AG09319 (cell line): ENCODE measurements around the gene ZNF771.

Experiments used
- DNase-seq: peaks from one replicate; pipeline ENCODE4 v3.0.0-alpha.2; 2010; ENCODE audit warnings: low read depth; ENCODE audit errors: extremely low read depth
- CTCF ChIP-seq: IDR thresholded peaks from 2 replicates; pipeline ENCODE4 v1.5.1; 2011; ENCODE audit warnings: low read depth, mild to moderate bottlenecking, inconsistent platforms, low read length, moderate library complexity

ZNF771 gene

GRCh38 chr16:30380803-30381208 lies 26.6 kb upstream of the ZNF771 start:
- no peak for DNase-seq
- no peak for TF ChIP-seq CTCF

GRCh38 chr16:30381291-30382041 lies 25.9 kb upstream of the ZNF771 start:
- no peak for TF ChIP-seq CTCF
- DNase-seq: no peak

- DNase-seq: no peak
- TF ChIP-seq CTCF: no peak
Observed at GRCh38 chr16:30382111-30382881, 25.1 kb upstream of the ZNF771 start, which contains the start of gene SEPTIN1. SEPTIN1 (minus strand) TSS chr16:30382561; CDS start chr16:30382542, 19 bp downstream.

- TF ChIP-seq CTCF: no peak
- DNase-seq: no peak
Observed at GRCh38 chr16:30383521-30383920, 23.9 kb upstream of the ZNF771 start.

- no peak for TF ChIP-seq CTCF
- no peak for DNase-seq
Observed at GRCh38 chr16:30394592-30395154, 12.7 kb upstream of the ZNF771 start.

- no peak for DNase-seq
Observed at GRCh38 chr16:30395155-30395991, 12.0 kb upstream of the ZNF771 start, which contains the start of gene ZNF48. ZNF48 (plus strand) TSS chr16:30395420; CDS start chr16:30395795, 375 bp downstream.

More at GRCh38 chr16:30395155-30395991, 12.0 kb upstream of the ZNF771 start, which contains the start of gene ZNF48:
- TF ChIP-seq CTCF: peak; percentile 16
